Smooth muscle cell (in vitro differentiated cells): ENCODE data around the gene FTCDNL1. TPM values are rescaled to one million over a fixed set of nuclear protein-coding genes. Genes with fewer than 3 reads are reported as not detected.

ENCODE experiments used
- DNase-seq: peaks from one replicate; lab custom pipeline; 2025; ENCODE audit not compliant: unreplicated experiment; lab: John Stamatoyannopoulos, UW
- H2AFZ ChIP-seq: fragments of 200-600 bp; sonication (generic); 2 replicates; pipeline ENCODE4 v1.6.0; 2016; ENCODE audit warnings: antibody characterized with exemption, low read depth, mild to moderate bottlenecking
- H3F3A ChIP-seq: fragments of 200-600 bp; sonication (generic); 2 replicates; pipeline ENCODE4 v1.6.0; 2017; ENCODE audit warnings: antibody characterized with exemption, low read depth
- H3K27ac ChIP-seq: fragments of 200-600 bp; sonication (generic); 2 replicates; pipeline ENCODE4 v1.5.1; 2016; ENCODE audit warnings: low read depth, mild to moderate bottlenecking
- H3K27me3 ChIP-seq: fragments of 200-600 bp; sonication (generic); 2 replicates; pipeline ENCODE4 v1.6.1; 2016; ENCODE audit warnings: low read depth, mild to moderate bottlenecking
- H3K36me3 ChIP-seq: fragments of 200-600 bp; sonication (generic); 2 replicates; pipeline ENCODE4 v1.5.1; 2016; ENCODE audit warnings: low read depth
- H3K4me1 ChIP-seq: fragments of 200-600 bp; sonication (generic); 2 replicates; pipeline ENCODE4 v1.5.1; 2016; ENCODE audit warnings: low read depth
- H3K4me2 ChIP-seq: fragments of 200-600 bp; sonication (generic); 2 replicates; pipeline ENCODE4 v1.6.0; 2016; ENCODE audit warnings: mild to moderate bottlenecking
- H3K4me3 ChIP-seq: fragments of 200-600 bp; sonication (generic); 2 replicates; pipeline ENCODE4 v1.5.1; 2016; ENCODE audit warnings: mild to moderate bottlenecking
- H3K79me2 ChIP-seq: fragments of 200-600 bp; sonication (generic); 2 replicates; pipeline ENCODE4 v1.6.0; 2016; ENCODE audit warnings: low read depth, mild to moderate bottlenecking
- H3K9ac ChIP-seq: fragments of 200-600 bp; sonication (generic); 2 replicates; pipeline ENCODE4 v1.6.0; 2016; ENCODE audit warnings: low read depth
- H3K9me3 ChIP-seq: fragments of 200-600 bp; sonication (generic); replicated peaks from 2 replicates; pipeline ENCODE4 v1.5.1; 2016; ENCODE audit warnings: low read depth
- H4K20me1 ChIP-seq: fragments of 200-600 bp; sonication (generic); 2 replicates; pipeline ENCODE4 v1.6.0; 2016; ENCODE audit warnings: low read depth
- CTCF ChIP-seq: fragments of 200-600 bp; sonication (generic); IDR thresholded peaks from 2 replicates; pipeline ENCODE4 v1.5.1; 2017; ENCODE audit warnings: borderline replicate concordance, mild to moderate bottlenecking, antibody characterized with exemption; ENCODE audit not compliant: insufficient read depth, poor library complexity, severe bottlenecking
- WGBS: methylation state at CpG from one replicate; pipeline ENCODE4 v1.1.7; 2016; ENCODE audit warnings: low lambda C conversion rate; 5-methylcytosine and 5-hydroxymethylcytosine counted together
- polyA plus RNA-seq: library from polyadenylated mRNA; unstranded; fragments of >200 nt; fragmentation: Nextera tagmentation; extraction: Ambion mirVana; gene quantifications from 2 replicates; pipeline ENCODE4 v1.2.1, GENCODE V29; 2016
- total RNA-seq: library from RNA; depleted of rRNA; stranded (reverse); fragments of >200 nt; gene quantifications from 2 replicates; pipeline ENCODE4 v1.2.3, GENCODE V29; 2014

FTCDNL1 gene
- total and polyA plus RNA-seq, 2 experiments from 2014 or later: 0.66 TPM; not detected in 1

- H3K79me2 ChIP-seq: no peaks in the 10 kb centered on the region
- no peak for DNase-seq
- H3K4me3 ChIP-seq: no peak overlapping the region
- H3K9me3 ChIP-seq: no peaks in the 10 kb centered on the region
- no peak for TF ChIP-seq CTCF
- H4K20me1 ChIP-seq: no peaks in the 10 kb centered on the region
- H3K27me3 ChIP-seq: no peaks in the 10 kb centered on the region
- no peaks in the 10 kb centered on the region for H3K36me3 ChIP-seq
- H3F3A ChIP-seq: no peaks in the 10 kb centered on the region
- no peak overlapping the region for H3K27ac ChIP-seq
- H3K9ac ChIP-seq: no peak overlapping the region
- H2AFZ ChIP-seq: no peak overlapping the region
- 89% methylated on average over 2 of the region's 2 CpGs for WGBS
- no peak overlapping the region for H3K4me2 ChIP-seq
- H3K4me1 ChIP-seq: no peaks in the 10 kb centered on the region
Measured at GRCh38 chr2:199829628-199830027, 21.4 kb downstream of the FTCDNL1 start.

- Histone ChIP-seq H3K4me2 (no peak overlapping the region), H4K20me1 (no peaks in the 10 kb centered on the region), H3K27ac (no peak overlapping the region), H3K27me3 (no peaks in the 10 kb centered on the region), H3F3A (no peaks in the 10 kb centered on the region), H3K9ac (no peak overlapping the region), H3K9me3 (no peaks in the 10 kb centered on the region), H3K79me2 (no peaks in the 10 kb centered on the region), H3K4me3 (no peak overlapping the region), H3K36me3 (no peaks in the 10 kb centered on the region), H3K4me1 (no peaks in the 10 kb centered on the region), H2AFZ (no peak overlapping the region)
- DNase-seq: no peak
- TF ChIP-seq CTCF: no peak
Measured at GRCh38 chr2:199819746-199820145, 31.2 kb downstream of the FTCDNL1 start.

GRCh38 chr2:199818754-199819153 is 32.2 kb downstream of the FTCDNL1 start:
- TF ChIP-seq CTCF: no peak
- no peak overlapping the region for H2AFZ ChIP-seq
- H3K27me3 ChIP-seq: no peaks in the 10 kb centered on the region
- 87% methylated on average over 2 of the region's 2 CpGs for WGBS
- no peaks in the 10 kb centered on the region for H3K4me1 ChIP-seq
- no peaks in the 10 kb centered on the region for H3F3A ChIP-seq
- H3K36me3 ChIP-seq: no peaks in the 10 kb centered on the region
- no peak overlapping the region for H3K27ac ChIP-seq
- no peak overlapping the region for H3K4me3 ChIP-seq
- no peak overlapping the region for H3K4me2 ChIP-seq
- H3K9ac ChIP-seq: no peak overlapping the region
- DNase-seq: no peak
- H3K9me3 ChIP-seq: no peaks in the 10 kb centered on the region
- no peaks in the 10 kb centered on the region for H4K20me1 ChIP-seq
- no peaks in the 10 kb centered on the region for H3K79me2 ChIP-seq

- H2AFZ ChIP-seq: no peak overlapping the region
- H3K9me3 ChIP-seq: no peaks in the 10 kb centered on the region
- no peak for TF ChIP-seq CTCF
- H3K4me2 ChIP-seq: no peak overlapping the region
- DNase-seq: no peak
- WGBS: 86% methylated on average over 2 of the region's 2 CpGs
- no peaks in the 10 kb centered on the region for H3K36me3 ChIP-seq
- no peaks in the 10 kb centered on the region for H3K27me3 ChIP-seq
- H3K9ac ChIP-seq: no peak overlapping the region
- H4K20me1 ChIP-seq: no peaks in the 10 kb centered on the region
- no peaks in the 10 kb centered on the region for H3K4me1 ChIP-seq
- H3F3A ChIP-seq: no peaks in the 10 kb centered on the region
- H3K4me3 ChIP-seq: no peak overlapping the region
- no peak overlapping the region for H3K27ac ChIP-seq
- no peaks in the 10 kb centered on the region for H3K79me2 ChIP-seq
Measured at GRCh38 chr2:199818026-199818425, 33.0 kb downstream of the FTCDNL1 start.
